DMS 273 (cell line): ENCODE measurements around the gene ST3GAL3.

Experiments used
- DNase-seq: peaks from one replicate; lab custom pipeline; 2025; ENCODE audit not compliant: unreplicated experiment; lab: John Stamatoyannopoulos, UW

Gene ST3GAL3

DNA sequence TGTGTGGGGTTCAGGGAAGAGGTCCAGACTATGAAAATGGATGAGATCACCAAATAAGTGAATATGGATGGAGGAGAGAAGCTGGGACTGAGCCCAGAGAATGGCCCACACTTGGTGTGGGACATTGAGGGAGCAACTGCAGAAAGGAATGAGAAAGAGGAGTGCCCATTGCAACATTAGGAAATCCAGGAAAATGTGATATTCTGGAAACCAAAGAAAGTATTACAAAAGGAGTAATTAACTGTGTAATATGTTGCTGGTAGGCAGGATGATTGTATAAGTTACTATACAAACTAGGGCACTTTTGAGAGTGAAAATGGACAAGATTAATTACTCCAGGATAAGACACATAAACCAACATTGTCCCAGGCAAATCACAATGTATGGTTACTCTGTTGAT is 166.5 kb downstream of the ST3GAL3 start:
- DNase-seq: no peak

DNA sequence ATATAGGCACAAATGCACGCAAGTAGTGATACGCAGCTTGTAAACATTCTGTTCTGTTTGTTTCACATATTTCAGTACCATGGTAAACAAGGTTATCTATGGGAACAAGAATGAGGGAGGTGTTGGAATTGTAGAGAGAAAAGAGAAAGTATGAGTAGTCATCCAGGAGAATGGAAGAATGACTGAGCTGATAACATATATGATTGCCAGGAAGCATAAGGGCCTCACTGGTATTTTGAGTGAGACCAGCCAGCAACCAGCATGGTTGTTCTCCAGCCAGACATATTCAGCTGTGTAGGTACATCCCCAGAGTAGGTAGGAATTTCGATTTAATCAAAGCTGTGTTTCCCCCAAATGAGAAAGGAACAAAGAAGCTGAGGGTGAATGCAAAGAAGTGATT is 167.4 kb downstream of the ST3GAL3 start:
- no peak for DNase-seq

DNA sequence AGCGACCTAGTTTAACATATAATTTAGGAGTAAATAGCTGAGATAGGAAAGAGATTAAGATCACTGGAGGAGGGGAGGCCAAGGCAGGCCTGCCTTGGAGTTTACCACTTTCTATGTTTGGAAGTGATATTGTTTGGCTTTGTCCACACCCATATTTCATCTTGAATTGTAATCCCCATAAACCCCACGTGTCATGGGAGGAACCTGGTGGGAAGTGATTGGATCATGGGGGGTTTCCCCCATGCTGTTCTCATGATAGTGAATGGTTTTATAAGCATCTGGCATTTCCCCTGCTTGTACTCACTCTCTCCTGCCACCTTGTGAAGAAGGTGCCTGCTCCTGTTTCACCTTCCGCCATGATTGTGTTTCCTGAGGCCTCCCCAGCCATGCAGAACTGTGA is 168.0 kb downstream of the ST3GAL3 start:
- no peak for DNase-seq

DNA sequence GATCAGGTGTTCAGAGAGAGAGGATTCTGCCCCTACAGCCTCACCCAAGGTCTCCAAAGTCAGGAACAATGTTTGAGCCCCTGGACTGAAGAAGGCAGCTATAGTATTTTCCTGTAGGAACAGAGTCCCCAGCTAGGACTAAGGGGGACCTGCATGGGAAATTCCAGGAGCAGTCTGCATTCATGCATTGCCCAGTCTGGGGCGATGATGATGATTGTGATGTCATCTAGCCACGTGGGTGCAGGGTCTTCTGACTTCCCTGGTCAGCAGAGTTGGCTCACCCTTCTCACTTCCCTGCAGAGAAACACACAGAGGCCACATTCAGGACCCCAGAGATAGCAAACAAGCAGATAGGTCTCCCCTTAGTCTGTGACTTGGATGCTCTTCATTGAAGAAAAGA is 169.8 kb downstream of the ST3GAL3 start:
- no peak for DNase-seq

DNA sequence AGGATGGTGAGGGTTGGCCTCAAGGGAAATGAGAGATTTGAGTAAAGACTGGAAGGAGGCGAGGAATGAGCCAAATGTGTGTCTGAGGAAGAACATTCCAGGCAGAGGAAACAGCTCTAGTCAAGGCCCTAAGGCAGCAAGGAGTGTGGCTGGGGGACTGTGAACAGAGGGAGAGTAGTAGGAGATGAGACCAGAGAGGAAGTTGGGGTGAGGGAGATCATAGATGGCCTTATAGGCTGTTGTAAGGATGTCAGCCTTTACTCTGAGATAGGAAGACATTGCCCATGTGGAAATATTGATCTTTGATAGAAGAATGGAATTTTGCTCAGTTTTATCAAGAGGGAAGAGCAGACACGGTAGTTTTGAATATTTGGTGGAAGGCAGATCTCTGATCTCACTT is 171.1 kb downstream of the ST3GAL3 start:
- no peak for DNase-seq

DNA sequence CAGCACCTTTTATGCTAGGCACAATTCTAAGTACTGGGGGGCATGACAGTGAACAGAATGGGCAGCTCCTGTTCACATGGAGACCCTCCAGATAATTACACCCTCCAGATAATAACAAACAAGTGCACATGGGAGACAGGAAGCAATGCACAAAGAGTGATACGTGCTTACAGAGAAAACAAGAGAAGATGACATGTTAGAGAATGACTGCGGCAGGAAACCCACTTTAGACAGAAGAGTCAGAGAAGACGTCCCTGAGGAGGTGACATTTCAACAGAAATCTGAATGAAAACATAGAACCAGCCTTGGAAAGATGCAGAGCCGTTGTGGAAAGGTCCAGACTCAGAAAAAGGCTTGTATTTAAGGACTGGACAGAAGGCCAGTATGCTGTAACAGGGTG is 171.5 kb downstream of the ST3GAL3 start:
- no peak for DNase-seq

DNA sequence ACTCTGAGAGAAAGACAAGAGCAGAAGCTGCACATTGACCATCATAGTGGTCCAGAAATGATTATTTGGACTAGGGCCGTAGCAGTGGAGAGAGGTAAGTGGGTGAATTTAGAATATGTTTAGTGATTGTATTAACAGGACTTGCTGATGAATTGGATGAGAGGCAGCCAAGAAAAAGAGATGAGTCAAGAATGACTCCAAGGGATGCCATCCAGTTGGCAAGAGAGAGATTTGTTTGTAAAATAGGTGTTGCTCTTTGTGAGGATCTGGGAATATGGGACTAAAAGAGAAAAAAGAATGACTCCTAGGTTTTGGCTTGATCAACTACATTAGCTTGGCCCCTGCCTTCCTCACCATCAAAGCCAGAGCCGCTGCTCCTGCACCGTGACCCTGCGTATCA is 172.1 kb downstream of the ST3GAL3 start:
- no peak for DNase-seq

DNA sequence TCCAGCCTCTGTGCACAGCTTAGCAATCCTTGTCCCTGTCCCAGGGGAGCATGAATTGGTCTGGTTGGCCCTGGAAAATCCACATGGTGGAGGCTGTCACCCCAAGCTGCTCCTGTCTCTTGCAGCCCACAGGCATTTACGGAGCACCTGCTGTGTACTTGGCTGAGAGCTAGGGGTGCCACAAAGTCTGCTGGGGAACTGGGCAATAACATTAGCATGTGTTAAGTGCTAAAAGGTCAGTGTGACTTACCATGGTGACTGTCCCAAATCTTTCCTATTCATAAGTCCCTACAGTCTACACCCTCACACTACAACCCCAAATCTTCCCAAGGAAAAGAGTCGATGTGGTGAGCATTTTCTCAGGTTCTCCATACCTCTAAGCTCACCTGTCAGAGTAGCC is 172.7 kb downstream of the ST3GAL3 start:
- no peak for DNase-seq

DNA sequence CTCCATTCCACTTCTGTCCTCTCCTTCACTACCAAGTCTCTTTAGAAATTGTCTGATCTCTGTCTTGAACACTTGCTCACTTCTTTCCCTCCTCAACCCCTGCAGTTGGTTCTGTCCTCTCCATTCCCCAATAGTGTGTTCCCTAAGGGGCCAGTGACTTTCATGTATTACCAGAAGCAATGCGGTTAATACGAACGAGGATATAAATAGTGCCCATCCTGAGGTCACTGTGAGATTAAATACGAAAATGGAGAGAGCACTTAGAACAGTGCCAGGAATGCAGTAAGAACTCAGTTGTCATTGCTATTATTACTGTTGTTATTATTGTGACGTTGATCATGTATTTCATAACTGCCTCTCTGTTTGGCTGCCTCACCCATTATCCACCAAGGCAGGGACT is 173.3 kb downstream of the ST3GAL3 start:
- no peak for DNase-seq

DNA sequence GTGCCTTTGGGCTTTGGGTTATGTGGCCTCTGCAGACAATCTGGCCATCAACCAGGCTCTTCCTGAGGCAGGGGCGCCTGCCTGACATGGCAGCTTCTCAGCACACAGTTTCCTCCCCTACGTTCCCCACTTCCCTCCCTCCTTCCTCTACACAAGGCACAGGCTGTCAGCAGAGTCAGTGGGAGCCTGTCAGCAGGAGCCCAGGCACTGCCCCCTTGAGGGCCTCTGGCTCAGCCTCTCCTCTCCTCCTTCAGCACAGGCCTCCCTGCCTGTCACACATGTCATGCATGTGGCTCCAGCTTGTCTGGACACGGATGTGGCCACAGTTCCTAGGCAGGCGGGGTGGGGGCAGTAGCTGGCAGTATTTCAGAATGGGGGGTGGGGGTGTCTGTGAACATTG is 174.1 kb downstream of the ST3GAL3 start:
- DNase-seq: peak; percentile 11

DNA sequence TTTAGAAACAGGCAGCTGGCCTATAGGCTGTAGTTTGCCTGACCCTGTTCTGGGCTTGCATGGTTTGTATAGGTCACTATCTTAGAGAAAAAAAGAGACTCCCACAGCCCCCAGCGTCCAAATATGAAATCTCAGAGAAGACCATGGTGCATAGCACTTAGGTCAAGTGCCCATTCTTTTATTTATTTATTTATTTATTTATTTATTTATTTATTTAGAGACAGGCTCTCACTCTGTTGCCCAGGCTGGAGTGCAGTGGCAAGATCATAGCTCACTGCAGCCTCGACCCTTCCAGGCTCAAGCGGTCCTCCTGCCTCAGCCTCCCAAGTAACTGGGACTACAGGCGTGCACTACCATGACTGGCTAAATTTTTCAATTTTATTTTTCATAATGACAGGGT is 175.4 kb downstream of the ST3GAL3 start:
- no peak for DNase-seq

DNA sequence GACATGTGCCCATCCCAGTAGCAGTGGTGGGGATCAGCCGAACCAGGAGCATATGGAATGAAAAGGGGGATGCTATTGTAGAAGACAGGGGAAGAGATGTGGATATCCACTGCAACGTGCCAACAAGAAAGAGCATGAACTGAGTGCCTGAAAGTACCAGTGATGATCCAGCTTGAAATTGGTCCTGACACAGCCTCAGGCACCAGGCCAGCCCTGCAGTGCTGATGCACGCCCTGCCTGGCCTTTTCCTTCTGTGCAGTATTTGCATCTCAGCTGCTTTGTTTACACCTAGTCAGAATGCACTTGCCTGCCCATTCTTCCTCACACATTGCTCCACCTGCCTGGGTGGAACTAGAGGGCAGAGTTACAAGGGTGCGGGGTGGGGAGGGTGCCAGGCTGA is 176.0 kb downstream of the ST3GAL3 start:
- DNase-seq: peak; percentile 30

DNA sequence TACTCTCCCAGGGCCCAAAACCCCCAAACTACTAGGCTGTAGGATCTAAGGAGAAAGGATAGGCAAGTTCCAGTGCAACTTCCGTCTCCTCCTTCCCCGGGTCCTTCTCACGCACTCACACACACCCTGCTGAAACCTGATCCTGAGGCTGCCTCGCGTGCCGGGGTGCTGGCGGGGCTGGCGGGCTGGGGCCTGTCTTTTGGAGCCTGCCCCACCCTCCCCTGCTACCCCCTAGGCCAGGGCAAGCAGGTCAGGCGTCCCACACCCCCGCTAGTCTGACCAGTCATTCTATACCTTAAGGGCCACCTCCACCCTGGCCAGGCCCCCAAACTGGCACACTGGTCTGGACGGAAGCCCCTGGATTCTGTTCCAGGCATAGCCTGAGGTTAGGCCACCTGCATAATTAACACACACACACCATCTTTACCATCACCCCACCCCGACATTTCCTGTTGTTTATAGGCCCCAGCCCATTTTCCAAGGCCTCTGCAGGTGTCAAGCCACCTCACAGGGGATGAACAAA is 178.0 kb downstream of the ST3GAL3 start:
- DNase-seq: no peak

DNA sequence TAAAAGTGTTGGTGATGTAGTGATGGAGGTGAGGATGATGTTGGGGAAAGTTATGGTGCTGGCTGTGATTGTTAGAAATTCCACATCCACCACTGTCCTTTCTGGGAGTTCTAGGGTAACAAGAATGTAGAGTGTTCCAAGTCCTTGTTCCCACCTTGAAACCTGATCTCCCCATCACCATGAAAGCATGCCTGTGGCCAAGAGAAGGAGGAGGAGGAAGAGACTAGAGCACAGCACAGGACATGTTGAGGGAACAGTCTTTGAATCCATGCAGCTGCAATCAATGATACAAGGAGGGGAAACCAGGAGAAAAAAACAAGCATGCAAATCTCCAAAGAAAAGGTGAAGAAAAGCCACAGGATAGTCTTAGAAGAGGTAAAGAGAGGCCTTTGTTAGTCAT is 180.4 kb downstream of the ST3GAL3 start:
- DNase-seq: no peak

DNA sequence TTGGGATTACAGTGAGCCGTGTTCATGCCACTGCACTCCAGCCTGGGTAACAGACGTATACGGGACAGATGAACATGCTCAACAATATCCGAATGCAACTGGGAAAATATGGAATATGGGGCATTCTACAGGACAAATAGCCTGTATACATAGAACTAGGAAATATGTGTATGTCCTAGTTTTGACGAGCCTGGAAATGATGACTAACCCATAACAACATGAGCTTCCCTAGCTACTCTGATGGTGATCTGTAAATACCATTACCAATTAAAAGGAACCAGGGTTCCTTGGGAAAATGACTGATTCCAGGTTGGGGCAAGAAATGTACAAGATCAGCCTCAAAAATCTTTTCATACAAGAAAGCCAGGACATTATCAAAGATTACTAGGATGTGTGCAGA is 183.5 kb downstream of the ST3GAL3 start:
- no peak for DNase-seq

DNA sequence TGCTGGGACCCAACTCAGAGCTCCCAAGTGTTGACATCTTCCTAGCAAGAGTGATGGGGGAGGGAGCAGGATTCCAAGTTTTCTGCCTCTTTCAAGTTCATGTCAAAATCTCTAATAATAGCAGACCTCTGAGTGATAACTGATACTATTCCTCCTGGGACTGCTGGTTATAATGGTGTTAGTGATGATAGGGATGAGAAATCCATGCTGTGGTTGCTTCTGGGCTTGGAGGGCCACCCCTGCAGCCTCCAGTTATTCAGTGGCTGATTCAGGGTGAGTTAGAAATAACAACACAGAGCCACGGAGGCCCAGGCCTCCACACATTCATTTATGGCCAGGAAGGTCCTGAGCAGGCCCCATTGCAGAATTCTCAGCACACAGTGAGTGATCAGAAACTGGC is 185.7 kb downstream of the ST3GAL3 start:
- no peak for DNase-seq

DNA sequence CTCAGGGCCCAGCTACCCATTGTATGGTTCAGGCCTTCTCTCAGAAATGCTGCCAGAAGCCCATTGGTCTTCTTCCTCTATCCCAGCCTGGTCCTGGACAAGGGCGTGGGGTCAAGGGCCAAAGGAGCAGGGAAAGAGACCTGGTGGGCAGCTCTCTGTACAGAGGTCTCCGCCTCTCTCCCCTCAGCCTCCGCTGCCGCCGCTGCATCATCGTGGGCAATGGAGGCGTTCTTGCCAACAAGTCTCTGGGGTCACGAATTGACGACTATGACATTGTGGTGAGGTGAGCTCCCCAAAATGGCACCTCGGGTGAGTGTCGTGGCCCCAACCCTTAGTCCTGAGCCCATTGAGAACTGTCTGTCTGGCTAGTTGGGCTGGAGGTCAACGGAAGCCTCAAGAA is 191.6 kb downstream of the ST3GAL3 start:
- no peak for DNase-seq

DNA sequence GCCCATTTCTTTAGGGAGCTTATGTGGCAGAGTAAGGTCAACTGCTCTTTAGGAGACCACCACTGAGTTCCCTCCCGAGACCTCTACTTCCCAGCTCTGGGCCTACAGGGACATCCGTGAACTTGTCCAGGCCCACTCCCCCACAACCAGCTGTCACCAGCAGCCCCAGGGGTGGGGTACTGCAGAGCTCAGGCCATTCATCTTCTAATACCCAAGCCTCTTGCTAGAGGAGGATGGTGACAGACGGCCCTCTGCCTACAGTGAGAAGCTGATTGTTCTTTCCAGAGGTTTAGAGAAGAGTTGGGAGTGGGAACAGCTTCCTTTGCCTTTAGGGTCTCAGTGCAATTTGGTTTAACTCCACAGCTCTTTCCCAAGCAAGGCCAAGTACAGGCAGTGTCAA is 193.1 kb downstream of the ST3GAL3 start:
- no peak for DNase-seq

DNA sequence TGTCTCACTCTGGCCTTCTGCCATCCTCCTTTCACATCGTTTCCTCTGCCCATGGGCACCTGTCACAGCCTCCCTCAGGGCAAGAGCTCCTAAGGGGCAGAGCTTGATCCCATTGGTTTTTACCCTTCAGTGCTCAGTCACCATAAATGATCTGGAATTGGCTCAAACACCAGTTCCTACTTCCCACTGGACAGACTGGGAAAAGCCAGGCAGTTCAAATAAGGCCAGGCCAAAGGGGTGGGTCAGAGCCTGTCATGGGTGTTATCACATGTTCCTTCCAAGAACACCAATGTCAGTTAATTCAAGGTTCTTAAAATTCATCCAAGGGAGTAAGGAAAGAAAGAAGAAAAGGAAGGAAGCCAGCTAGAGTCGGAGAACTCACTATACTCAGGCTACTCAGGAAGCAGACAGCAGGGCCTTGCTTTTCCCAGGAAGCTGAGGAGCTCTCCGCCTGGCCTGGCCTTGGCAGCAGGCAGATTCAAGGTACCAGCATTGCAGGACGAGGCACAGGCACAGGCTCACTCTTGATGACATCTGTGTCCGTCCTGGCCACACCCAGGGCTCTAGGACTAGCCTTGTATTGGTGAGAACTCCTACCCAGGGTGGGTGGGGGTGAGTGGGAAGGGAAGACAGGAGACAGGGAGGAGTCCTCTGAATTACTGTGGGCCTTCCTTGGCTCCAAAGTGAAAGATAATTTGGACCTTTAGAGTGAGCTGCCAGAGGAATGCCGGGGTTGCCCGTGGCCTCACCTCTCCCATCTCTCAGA is 194.0 kb downstream of the ST3GAL3 start:
- no peak for DNase-seq

DNA sequence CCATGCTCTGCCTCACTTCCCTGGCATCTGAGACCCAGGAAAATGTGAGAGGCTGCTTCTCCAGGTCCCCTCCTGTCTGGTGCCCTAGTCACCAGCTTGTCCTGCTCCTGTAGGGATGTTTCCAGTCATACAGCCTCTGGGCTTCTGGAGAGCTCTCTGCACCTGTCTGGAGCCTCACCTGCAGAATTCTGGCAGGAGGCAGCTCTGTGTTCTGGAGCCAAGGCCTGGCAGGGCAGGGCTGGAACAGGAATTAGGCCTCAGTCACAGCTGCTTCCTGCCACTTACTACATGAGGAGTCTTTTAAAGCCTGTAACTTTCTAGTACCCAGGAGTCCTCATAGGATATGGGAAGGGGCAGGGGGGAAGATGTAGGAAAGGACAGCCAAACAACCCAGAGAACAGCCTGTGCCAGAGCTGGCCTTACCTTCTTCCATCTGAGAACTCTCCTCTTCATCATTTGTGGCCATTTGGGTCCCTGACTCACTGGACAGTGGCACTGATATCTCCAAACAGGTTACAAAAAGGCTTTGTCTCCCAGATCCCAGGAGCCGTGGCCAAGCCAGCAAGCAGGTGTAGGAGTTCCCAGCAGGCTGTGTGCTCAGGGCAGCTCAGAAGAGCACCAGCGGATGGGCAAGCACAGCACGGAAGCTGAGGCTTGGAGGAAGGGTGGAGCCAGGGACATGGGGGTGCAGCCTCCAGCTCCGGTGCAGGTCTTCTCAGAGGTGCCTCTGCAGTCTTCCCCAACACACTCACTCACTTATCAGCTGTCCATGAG is 194.9 kb downstream of the ST3GAL3 start:
- no peak for DNase-seq

DNA sequence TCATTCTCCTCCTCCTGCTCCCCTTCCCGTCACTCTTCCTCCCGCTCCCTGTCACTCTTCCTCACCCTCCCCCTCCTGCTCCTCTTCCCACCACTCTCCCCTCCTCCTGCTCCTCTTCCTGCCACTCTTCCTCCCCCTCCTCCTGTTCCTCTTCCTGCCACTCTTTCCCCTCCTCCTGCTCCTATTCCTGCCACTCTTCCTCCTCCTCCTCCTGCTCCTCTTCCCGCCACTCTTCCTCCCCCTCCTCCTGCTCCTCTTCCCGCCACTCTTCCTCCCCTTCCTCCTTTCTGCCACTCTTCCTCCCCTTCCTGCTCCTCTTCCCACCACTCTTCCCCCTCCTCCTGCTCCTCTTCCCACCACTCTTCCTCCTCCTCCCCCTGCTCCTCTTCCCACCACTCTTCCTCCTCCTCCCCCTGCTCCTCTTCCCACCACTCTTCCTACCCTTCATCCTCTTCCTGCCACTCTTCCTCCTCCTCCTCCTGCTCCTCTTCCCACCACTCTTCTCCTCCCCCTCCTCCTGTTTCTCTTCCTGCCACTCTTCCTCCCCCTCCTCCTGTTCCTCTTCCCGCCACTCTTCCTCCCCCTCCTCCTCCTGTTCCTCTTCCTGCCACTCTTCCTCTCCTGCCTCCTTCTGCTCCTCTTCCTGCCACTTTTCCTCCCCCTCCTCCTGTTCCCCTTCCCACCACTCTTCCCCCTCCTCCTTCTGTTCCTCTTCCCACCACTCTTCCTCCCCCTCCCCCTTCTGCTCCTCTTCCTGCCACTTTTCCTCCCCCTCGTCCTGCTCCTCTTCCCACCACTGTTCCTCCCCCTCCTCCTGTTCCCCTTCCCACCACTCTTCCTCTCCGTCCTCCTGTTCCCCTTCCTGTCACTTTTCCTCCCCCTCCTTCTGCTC is 197.6 kb downstream of the ST3GAL3 start:
- DNase-seq: no peak
